GM12872 (cell line): ENCODE measurements around the gene FIGN.

Source experiments
- TF ChIP-seq, protein P1 (sequence below): IDR thresholded peaks from 3 replicates; pipeline ENCODE4 v1.5.1; 2011; ENCODE audit warnings: low read depth, mild to moderate bottlenecking, low read length, moderate library complexity; ENCODE audit not compliant: insufficient read depth

FIGN gene

DNA sequence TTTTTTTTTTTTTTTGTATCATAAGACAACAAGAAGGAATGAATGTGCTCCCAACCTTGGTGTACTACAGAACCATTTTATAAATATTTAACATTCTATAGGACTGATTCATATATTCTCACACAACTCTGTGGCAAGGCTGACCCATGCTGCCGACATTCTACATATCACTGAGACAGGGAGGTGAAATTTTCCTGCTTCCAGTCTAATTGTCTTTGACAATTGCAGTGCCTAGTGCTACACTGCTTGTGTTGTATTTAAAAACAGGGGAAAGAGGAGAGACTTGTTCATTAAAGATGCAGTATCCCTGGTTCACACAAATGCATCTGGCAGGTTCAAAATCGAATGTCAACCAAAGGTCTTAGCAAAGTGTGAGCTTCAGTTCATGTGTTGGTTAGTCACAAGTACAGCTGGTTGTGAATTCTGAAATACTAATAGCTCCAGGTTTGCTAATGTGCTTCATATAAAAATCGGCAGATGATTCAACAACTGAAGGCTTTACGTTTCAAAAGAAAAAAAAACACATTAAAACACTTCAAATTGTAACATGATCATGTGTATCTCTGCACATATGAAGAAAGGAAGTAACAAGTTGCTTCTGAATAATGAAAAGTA, 130.8 kb downstream of the FIGN start:
- TF ChIP-seq, protein P1, sequence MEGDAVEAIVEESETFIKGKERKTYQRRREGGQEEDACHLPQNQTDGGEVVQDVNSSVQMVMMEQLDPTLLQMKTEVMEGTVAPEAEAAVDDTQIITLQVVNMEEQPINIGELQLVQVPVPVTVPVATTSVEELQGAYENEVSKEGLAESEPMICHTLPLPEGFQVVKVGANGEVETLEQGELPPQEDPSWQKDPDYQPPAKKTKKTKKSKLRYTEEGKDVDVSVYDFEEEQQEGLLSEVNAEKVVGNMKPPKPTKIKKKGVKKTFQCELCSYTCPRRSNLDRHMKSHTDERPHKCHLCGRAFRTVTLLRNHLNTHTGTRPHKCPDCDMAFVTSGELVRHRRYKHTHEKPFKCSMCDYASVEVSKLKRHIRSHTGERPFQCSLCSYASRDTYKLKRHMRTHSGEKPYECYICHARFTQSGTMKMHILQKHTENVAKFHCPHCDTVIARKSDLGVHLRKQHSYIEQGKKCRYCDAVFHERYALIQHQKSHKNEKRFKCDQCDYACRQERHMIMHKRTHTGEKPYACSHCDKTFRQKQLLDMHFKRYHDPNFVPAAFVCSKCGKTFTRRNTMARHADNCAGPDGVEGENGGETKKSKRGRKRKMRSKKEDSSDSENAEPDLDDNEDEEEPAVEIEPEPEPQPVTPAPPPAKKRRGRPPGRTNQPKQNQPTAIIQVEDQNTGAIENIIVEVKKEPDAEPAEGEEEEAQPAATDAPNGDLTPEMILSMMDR, result no peak

DNA sequence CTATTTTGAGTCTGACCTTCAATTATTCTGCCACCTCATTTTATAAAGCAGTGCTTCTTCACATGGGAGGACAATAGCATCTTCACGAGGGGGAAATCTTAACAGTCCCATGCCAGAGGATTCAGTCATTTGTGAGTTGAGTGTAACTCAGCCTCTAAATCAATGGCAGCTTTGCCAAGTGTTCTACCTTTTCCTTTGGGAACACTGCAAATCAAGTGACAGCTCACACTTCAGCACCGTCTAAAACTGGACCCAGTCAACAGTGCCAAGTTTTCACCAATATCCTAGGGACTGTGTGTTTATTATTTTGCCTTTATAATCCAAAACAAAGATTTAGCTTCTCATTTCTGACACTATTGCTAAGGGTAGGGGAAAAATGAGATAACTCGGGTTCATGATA, 133.6 kb downstream of the FIGN start:
- TF ChIP-seq, protein P1, result no peak

DNA sequence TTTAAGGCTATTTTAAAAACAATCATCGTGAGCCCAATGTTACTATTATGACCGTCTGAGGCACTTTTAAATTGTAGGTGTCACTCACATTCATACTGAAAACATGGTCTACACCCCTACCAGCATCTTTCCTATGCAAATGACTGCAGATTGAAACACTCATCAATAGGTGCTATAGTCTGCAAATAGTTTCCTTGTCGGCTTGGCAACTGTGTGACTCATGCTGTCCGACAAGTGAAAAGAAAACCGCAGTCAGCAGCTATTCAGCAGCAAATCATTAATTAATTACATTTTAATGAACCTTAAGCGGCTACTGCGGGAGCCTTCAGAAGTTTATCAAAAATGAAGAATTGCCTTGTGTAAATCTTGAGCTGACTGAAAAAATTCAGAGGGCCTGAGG, 134.4 kb downstream of the FIGN start:
- TF ChIP-seq, protein P1, result no peak

DNA sequence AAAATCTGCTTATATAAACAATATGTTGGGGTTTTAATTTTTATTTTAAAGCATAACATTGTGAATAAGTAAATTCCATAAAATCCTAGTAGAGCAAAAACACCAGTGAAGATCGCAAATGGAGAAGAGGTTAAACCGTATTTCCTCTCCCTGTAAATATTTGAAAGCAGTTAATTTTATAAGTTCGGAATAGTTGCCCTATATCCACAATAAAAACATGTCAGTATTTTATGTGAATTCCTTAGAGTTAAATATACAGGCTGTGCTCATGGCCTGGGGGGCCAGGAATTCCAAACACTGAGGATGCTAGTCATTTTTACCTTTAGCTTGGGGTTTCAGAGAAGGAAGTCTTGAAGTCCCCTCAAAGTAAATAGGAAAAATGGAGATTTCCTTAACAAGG, 135.0 kb downstream of the FIGN start:
- TF ChIP-seq, protein P1, result no peak

DNA sequence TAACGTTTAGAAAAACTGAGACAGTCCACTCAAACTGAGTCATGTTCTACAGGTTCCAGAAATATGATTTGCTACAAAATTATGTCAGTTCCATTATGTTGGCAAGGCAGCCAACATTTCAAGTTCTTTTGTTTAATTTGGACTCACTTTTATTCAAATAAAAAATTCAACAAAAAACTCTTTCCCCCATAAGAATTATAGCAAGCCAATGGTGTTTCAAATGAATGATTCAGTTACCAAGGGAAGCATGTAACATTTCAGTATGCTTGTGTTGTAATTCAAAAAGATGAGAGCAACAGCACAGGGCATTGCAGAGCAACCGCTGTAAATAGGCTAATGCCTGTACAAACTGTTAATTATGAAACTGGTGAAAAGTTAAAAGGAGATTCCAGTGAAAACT, 140.8 kb downstream of the FIGN start:
- TF ChIP-seq, protein P1, result no peak

DNA sequence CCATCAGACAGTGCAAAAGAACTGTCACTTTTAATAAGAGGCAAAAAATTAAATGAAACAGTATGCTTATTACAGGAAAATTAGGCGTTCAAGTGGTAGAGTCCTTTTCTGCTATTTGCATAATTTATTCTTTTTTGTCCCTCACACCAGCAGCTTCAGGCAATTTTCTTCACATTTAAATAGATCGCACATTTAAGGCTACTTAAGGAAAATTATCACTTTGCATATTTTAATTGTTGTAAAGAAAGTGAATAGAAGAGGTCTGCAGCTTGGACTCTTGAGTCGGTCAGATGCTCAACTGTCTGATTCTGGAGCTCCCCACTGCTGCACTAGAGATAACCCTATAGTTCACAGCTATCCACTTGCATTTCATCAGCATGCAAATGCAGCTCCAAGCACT, 141.3 kb downstream of the FIGN start:
- TF ChIP-seq, protein P1, result no peak

DNA sequence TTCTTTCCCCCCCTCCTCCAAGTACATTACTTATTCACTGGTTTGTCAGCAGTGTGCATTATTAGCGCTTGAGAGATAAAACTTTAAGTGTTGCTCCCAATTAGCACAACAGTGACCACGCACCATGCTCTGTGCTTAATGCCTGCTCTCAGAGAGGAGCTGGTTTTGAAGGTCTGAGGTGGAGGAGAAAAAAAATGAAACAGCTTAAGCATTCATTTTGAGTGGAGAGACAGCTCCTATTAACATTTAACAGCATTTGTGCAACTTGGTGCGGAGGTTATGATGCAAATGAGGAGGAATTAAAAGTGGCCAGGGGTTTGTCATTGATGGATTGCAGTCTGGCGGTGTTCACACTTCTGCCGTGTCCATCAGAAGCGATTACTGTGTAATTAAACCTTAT, 141.8 kb downstream of the FIGN start:
- TF ChIP-seq, protein P1, result no peak

DNA sequence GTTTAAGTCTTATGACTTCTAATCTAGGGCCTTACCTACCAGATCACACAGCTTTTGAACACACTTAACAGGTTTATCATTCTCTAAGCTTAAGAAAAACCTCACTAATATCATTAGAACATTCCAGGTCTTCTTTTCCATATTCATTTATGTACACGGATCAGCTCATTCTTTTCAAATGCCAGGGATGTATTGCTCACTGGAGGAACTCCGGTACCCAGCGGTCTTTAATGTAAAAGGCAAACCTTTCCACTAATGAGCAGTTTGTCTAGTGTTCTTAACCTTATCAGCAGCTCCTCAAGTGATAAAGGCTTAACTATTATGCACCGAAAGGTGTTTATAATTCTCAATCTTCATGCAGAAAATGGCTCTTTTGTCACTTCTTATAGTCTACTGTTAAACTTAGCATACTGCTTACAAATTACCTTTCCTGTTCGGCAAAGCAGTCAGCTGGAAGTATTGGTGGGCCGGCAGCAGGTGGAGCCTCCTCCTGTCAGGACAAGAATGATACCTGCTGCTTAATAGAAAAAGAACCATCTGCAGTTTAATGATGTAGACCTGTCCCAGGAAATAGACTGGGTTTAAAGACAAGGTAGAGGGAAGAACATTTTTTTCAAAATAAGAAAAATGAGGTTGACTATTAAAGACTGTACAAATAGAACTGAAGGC, 142.7 kb downstream of the FIGN start:
- TF ChIP-seq, protein P1, result no peak
